HG03571 (cell line): Measurements from ENCODE around the gene BMS1.
"Not testable (repeated sequence)": the region's sequence is repeated elsewhere in the genome, so short reads cannot be mapped to it uniquely, and the experiment has no call there.

Source experiments
- ATAC-seq: cut with Tn5 transposase; IDR thresholded peaks from one replicate; pipeline ENCODE4 v1.9.1; 2021; ENCODE audit not compliant: unreplicated experiment

Gene BMS1

GRCh38 chr10:42864575-42864974 is 82.0 kb downstream of the BMS1 start:
- ATAC-seq, result no peak

- ATAC-seq, result no peak
Measured at GRCh38 chr10:42865716-42866114, 83.1 kb downstream of the BMS1 start.

GRCh38 chr10:42866115-42866995 is 83.8 kb downstream of the BMS1 start:
- ATAC-seq, result no peak

- no peak for ATAC-seq
Measured at GRCh38 chr10:42867571-42867970, 85.0 kb downstream of the BMS1 start.

- no peak for ATAC-seq
Measured at GRCh38 chr10:42868530-42868929, 85.9 kb downstream of the BMS1 start.

- no peak for ATAC-seq
Measured at GRCh38 chr10:42869977-42870350, 87.4 kb downstream of the BMS1 start.

GRCh38 chr10:42871138-42871641 is 88.6 kb downstream of the BMS1 start:
- not testable (repeated sequence) for ATAC-seq

- no peak for ATAC-seq
Measured at GRCh38 chr10:42871823-42872222, 89.2 kb downstream of the BMS1 start.

GRCh38 chr10:42872865-42873435 is 90.4 kb downstream of the BMS1 start:
- no peak for ATAC-seq

GRCh38 chr10:42874713-42875387 is 92.3 kb downstream of the BMS1 start:
- ATAC-seq, result no peak

- ATAC-seq, result no peak
Measured at GRCh38 chr10:42875388-42875755, 92.8 kb downstream of the BMS1 start.

- ATAC-seq, result no peak
Measured at GRCh38 chr10:42875798-42876341, 93.3 kb downstream of the BMS1 start.

- ATAC-seq, result no peak
Measured at GRCh38 chr10:42876476-42876875, 93.9 kb downstream of the BMS1 start.

GRCh38 chr10:42876945-42877344 is 94.3 kb downstream of the BMS1 start:
- no peak for ATAC-seq

GRCh38 chr10:42877496-42878030 is 95.0 kb downstream of the BMS1 start:
- ATAC-seq, result no peak

GRCh38 chr10:42878134-42878820 is 95.7 kb downstream of the BMS1 start:
- ATAC-seq, result no peak

GRCh38 chr10:42878821-42879195 is 96.2 kb downstream of the BMS1 start:
- no peak for ATAC-seq

- no peak for ATAC-seq
Measured at GRCh38 chr10:42879380-42880254, 97.0 kb downstream of the BMS1 start.

- no peak for ATAC-seq
Measured at GRCh38 chr10:42880255-42880620, 97.6 kb downstream of the BMS1 start.

- ATAC-seq, result no peak
Measured at GRCh38 chr10:42882597-42882996, 100.0 kb downstream of the BMS1 start.
